Central memory CD8-positive, alpha-beta T cell (primary cell): ENCODE measurements around the gene TCEA2.

ENCODE experiments used
- ATAC-seq: fragments of 150-1000 bp; cut with Tn5 transposase; replicated peaks from 2 replicates; pipeline ENCODE4 v1.10.0; 2022; ENCODE audit warnings: mild to moderate bottlenecking, moderate FRiP score, moderate number of reproducible peaks; ENCODE audit not compliant: poor library complexity, severe bottlenecking; ENCODE audit errors: extremely low read depth
- DNase-seq, 2 donors: peaks; one replicate each; pipeline ENCODE4 v3.0.0; 2021; ENCODE audit warnings: low spot score in 2 of 2
- H3K27ac Mint-ChIP-seq: one replicate; pipeline ENCODE4 v1.8.0; 2022; ENCODE audit warnings: low read depth, mild to moderate bottlenecking, moderate library complexity, mixed read lengths
- H3K27me3 Mint-ChIP-seq: one replicate; pipeline ENCODE4 v1.8.0; 2022; ENCODE audit warnings: mixed read lengths
- H3K36me3 Mint-ChIP-seq: one replicate; pipeline ENCODE4 v1.8.0; 2022; ENCODE audit warnings: mild to moderate bottlenecking, moderate library complexity, mixed read lengths; ENCODE audit not compliant: insufficient read depth
- H3K4me1 Mint-ChIP-seq: one replicate; pipeline ENCODE4 v1.8.0; 2022; ENCODE audit warnings: mixed read lengths
- H3K4me3 Mint-ChIP-seq: one replicate; pipeline ENCODE4 v1.8.0; 2022; ENCODE audit warnings: mild to moderate bottlenecking, moderate library complexity, mixed read lengths
- H3K9me3 Mint-ChIP-seq: one replicate; pipeline ENCODE4 v1.8.0; 2022; ENCODE audit warnings: mixed read lengths

TCEA2 gene

GRCh38 chr20:64067733-64068307 lies 4.8 kb downstream of the TCEA2 start:
- Mint-ChIP-seq H3K4me1 (peaks cover 32% of the 10 kb centered on the region), H3K36me3 (peaks cover 10% of the 10 kb centered on the region), H3K27me3 (no peaks in the 10 kb centered on the region), H3K9me3 (no peaks in the 10 kb centered on the region), H3K4me3 (no peak overlapping the region), H3K27ac (no peak overlapping the region)
- ATAC-seq (no peak), DNase-seq (no peak)

DNA sequence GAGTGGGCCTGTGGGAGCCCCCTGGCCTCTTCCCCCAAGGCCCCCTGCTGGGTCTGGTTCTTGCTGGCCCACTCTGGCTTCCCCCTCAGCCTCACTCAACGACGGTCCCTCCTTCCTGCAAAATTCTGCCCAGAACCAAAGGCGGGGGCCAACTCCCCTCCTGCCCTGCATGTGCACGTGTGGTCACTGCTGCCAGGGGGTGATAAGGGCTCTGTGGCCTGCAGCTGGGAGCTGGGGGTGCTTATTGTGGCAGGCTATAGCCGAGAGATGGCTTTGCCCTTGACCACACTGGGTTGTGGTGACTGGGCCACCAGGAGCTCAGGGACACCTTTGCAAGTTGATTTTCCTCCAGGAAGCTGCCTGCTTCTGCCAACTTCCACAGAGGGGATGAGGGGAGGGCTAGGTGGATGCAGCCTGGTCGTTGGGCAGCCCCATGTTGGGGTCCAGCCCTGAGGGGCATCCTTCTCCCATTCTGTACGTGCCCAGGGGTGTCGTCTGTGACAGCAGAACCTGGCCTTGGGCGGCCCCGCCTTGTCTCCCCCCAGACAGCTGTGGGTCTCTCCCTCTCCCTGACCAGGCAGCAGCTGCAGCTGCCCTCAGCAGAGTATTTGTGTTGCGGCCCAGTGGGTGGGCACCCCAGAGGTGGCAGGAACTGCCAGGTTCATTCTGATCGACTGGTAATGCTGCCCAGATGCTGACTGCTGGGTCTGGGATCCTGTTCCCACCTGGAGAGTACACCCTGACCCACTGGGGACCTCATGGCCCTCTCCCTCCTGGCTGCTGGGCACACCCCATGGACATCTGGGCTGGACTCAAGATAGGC lies 5.6 kb downstream of the TCEA2 start:
- Mint-ChIP-seq H3K27me3 (no peaks in the 10 kb centered on the region), H3K4me3 (no peak overlapping the region), H3K36me3 (peaks cover 10% of the 10 kb centered on the region), H3K4me1 (peaks cover 31% of the 10 kb centered on the region), H3K9me3 (no peaks in the 10 kb centered on the region), H3K27ac (no peak overlapping the region)
- no peak for DNase-seq
- no peak for ATAC-seq

- H3K27me3 Mint-ChIP-seq: no peaks in the 10 kb centered on the region
- peaks cover 11% of the 10 kb centered on the region for H3K36me3 Mint-ChIP-seq
- DNase-seq (no peak), ATAC-seq (no peak)
- no peak overlapping the region for H3K27ac Mint-ChIP-seq
- peaks cover 25% of the 10 kb centered on the region for H3K4me1 Mint-ChIP-seq
- H3K9me3 Mint-ChIP-seq: no peaks in the 10 kb centered on the region
- no peak overlapping the region for H3K4me3 Mint-ChIP-seq
These were observed 6.2 kb downstream of the TCEA2 start for GRCh38 chr20:64069209-64069613.

DNA sequence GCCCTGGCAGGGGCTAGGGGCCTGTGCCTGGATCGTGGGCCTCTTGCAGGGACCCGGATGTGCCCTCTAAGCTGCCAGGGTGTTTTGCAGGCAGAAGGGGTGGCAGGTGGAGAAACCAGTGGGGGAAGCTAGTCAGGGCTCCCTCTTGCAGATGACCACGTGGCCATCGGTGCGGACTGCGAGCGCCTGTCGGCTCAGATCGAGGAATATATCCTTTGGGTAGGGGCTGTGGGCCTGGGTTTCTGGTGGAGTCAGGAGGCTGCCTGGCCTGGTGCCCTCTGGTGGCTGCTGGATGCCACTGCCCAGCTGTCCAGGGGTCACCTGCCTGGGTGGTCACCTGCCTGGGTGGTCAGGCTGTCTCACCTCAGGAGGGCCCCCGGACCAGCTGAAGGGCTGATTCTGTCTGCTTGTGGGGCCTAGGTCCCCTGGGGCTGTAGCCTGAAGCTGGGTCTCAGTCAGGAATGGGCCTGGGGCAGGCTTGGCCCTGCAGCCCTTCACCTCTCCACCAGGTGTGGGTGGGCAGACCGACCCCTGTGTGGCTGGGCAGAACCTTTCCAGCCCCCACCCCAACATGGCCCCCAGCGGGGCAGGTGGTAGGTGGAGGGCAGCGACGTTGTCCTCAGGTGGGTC lies 6.7 kb downstream of the TCEA2 start:
- H3K9me3 Mint-ChIP-seq: no peaks in the 10 kb centered on the region
- ATAC-seq (no peak), DNase-seq (no peak)
- H3K27me3 Mint-ChIP-seq: no peaks in the 10 kb centered on the region
- peaks cover 25% of the 10 kb centered on the region for H3K4me1 Mint-ChIP-seq
- no peak overlapping the region for H3K4me3 Mint-ChIP-seq
- H3K36me3 Mint-ChIP-seq: peaks cover 14% of the 10 kb centered on the region
- H3K27ac Mint-ChIP-seq: no peak overlapping the region

GRCh38 chr20:64070244-64070993 lies 7.4 kb downstream of the TCEA2 start:
- ATAC-seq (no peak), DNase-seq (no peak)
- no peaks in the 10 kb centered on the region for H3K9me3 Mint-ChIP-seq
- no peak overlapping the region for H3K4me3 Mint-ChIP-seq
- H3K27ac Mint-ChIP-seq: no peak overlapping the region
- peaks cover 14% of the 10 kb centered on the region for H3K36me3 Mint-ChIP-seq
- H3K27me3 Mint-ChIP-seq: no peaks in the 10 kb centered on the region
- H3K4me1 Mint-ChIP-seq: peaks cover 19% of the 10 kb centered on the region

DNA sequence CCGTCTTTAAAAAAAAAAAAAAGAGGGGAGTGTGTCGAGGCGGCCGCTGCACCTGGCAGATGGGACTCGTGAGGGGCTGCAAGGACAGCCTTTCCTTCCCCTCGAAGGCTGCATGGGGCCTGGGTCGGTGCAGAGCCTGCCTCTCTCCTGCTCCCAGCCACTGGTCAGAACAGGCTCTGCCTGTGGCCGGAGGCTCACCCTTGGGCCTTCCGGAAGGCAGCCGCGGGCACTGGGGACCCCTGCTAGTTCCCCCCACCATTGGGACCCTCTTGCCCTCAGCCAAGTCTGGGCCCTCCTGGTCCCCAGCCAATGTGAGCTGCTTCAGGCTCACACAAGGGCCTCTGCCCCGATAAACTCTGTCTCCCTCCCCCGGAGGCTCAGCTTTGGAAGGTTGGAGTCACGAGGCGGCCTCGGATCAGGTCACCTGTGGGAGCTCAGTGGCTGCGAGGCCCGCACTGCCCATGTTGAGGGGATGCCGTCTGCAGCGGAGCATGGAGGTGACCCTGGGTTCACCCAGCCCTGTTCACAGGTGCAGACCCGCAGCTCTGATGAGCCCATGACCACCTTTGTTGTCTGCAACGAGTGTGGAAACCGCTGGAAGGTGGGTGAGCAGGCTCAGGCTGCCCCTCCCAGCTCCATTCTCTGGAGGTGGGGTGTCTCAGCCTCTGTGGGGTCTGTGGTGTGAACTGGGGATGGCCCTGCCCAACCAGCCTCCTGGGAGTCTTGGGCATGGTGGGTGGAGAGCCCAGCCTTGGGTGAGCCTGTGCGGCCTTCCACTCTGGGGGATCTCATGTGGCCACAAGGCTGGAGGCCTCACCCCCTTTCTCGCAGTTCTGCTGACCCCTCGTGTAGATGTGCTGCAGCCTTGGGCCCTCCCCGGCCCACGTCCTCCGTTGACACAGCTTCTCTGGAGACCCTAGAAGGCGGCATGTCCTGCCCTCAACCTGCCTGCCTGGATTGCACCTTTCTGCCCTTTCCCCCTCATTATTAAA lies 8.6 kb downstream of the TCEA2 start:
- Mint-ChIP-seq H3K27ac (peak overlapping the region; percentile 25), H3K36me3 (peaks cover 12% of the 10 kb centered on the region), H3K4me1 (peaks cover 14% of the 10 kb centered on the region)

DNA sequence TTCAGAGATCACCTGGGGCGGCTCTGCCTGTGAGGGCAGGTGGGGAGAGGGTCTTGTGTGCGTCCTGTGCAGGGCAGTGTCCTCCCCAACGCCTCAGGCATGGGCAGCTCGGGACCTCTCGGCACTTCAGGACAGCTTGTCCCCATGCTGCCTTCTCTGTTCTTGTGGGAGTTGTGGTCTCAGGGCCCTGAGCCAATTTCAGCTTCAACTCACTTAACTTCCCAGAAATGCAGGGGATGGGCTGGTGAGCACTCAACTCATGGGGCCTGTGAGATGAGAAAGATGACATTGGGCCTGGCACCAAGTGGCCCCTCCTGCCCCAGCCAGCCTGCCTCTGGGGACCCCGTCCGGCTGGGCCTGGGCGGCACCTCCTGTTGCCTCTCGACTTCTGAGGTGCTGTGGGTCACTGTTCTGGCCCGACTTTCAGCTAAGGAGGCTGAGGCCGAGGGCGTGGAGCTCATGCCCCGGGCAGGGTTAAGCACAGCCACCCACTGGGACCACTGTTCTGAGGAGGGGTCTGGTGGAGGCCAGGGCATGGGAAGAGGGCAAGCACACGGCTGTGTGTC lies 9.6 kb downstream of the TCEA2 start:
- DNase-seq (no peak), ATAC-seq (no peak)
- Mint-ChIP-seq H3K4me3 (no peak overlapping the region), H3K27me3 (no peaks in the 10 kb centered on the region), H3K4me1 (peaks cover 14% of the 10 kb centered on the region), H3K27ac (peak overlapping the region; percentile 25), H3K36me3 (peaks cover 15% of the 10 kb centered on the region), H3K9me3 (no peaks in the 10 kb centered on the region)

More for the DNA sequence above, 8.6 kb downstream of the TCEA2 start:
- Mint-ChIP-seq H3K4me3 (no peak overlapping the region), H3K27me3 (no peaks in the 10 kb centered on the region), H3K9me3 (no peaks in the 10 kb centered on the region)
- DNase-seq (no peak), ATAC-seq (no peak)

DNA sequence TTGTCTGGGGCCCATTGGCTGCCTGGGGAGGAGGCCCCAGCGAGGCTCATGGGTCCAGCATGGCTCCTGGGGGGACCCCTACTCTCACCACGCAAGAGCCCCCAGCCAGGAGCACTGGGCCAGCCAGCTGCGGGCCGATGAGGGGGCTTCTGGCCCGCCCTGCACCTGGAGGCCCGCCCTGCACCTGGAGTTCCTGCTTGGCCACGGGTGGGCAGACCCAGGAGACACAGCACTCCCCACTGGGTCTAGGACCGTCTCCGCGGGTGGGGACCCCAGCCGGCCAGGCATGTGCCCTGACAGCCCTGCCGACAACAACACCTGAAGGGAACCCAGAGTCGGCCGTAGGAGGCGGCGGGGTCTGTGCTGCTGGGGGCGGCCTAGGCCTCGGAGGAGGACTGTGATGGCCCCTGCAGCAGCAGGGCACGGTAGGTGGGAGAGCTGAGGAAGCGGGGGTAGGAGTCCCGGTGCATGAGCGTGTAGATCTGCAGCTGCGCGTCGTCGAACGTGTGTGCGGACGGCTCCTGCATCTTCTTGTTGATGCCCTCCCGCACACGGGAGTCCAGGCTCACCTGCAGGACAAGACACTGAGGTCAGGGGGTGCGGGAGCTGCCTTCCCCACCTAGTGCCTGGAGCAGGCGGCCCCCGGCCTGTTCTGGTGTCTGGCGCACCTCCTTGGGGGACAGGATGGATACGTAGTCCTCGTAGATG lies 10.6 kb downstream of the TCEA2 start:
- Mint-ChIP-seq H3K4me1 (peaks cover 19% of the 10 kb centered on the region), H3K27ac (no peak overlapping the region), H3K9me3 (no peaks in the 10 kb centered on the region), H3K36me3 (peaks cover 15% of the 10 kb centered on the region), H3K27me3 (no peaks in the 10 kb centered on the region), H3K4me3 (no peak overlapping the region)
- DNase-seq (no peak), ATAC-seq (no peak)

DNA sequence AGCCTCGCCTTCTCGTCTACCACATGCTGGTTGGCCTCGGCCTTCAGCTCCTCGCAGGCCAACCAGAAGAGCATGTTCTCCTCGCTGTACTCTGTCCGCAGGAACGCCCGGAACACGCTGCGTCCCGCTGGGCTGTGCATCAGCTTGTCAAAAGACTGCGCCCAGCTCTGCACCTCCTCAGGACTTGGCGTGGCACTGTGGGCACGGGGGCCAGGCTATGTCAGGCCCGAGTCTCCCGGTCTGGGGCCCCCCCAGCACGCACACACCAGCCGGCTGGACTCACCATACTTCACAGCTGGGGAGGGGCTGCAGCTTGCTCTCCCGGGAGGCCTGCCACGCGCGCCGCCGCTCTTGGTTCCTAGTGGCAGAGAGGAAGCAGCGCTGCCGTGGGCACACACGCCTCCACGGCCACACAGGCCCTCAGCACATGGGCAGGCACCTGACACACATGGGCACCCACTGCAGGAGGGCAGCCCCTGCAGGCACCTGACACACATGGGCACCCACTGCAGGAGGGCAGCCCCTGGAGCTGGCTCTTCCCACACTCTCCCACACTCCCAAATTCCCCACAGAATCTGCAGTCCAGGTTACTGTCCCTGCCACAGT lies 11.3 kb downstream of the TCEA2 start:
- Mint-ChIP-seq H3K9me3 (no peaks in the 10 kb centered on the region), H3K4me1 (peaks cover 24% of the 10 kb centered on the region), H3K27ac (no peak overlapping the region), H3K27me3 (no peaks in the 10 kb centered on the region), H3K36me3 (peaks cover 11% of the 10 kb centered on the region), H3K4me3 (no peak overlapping the region)
- ATAC-seq: no peak
- no peak for DNase-seq

DNA sequence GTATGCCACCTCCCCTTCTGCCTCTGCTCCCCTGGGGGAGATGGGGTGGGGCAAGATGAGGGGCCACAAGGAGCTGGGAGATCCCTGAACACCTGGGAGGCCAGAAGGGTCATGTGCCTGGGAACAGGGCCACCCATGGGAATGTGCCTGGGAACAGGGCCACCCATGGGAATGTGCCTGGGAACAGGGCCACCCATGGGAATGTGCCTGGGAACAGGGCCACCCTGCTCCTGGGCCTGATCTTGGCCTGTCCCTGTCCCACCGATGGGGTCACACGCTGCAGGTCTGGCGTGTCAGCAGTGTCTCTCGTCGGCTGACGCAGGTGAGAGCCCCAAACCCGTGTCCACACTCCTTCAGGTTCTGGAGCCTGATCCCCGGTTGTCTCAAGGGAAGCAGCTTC lies 12.0 kb downstream of the TCEA2 start:
- Mint-ChIP-seq H3K4me3 (no peak overlapping the region), H3K27me3 (no peaks in the 10 kb centered on the region), H3K36me3 (peaks cover 12% of the 10 kb centered on the region), H3K27ac (peak overlapping the region; percentile 71), H3K9me3 (no peaks in the 10 kb centered on the region), H3K4me1 (peaks cover 24% of the 10 kb centered on the region)
- no peak for ATAC-seq
- DNase-seq: no peak

GRCh38 chr20:64075556-64075955 lies 12.6 kb downstream of the TCEA2 start:
- ATAC-seq (no peak), DNase-seq (no peak)
- H3K27me3 Mint-ChIP-seq: no peaks in the 10 kb centered on the region
- H3K4me1 Mint-ChIP-seq: peaks cover 29% of the 10 kb centered on the region
- H3K9me3 Mint-ChIP-seq: no peaks in the 10 kb centered on the region
- peaks cover 13% of the 10 kb centered on the region for H3K36me3 Mint-ChIP-seq
- H3K27ac Mint-ChIP-seq: peak overlapping the region; percentile 71
- H3K4me3 Mint-ChIP-seq: peak overlapping the region; percentile 93
